ENCODE data around the gene DLGAP1. TPM values are rescaled to one million over a fixed set of nuclear protein-coding genes. Genes with fewer than 3 reads are reported as not detected.

The DLGAP1 gene
- total and polyA plus RNA-seq, 10 of the 15 experiments (the other 5 are each of a cell fraction or from before 2014, with no cell fraction given), result 0.23 to 27.6 (median 1.9) TPM

GRCh38 chr18:4356929-4357328, 98.2 kb downstream of the DLGAP1 start (continued):
- TF ChIP-seq IRF5 (IDR thresholded peaks at IDR 0.05; ENCODE audit: borderline replicate concordance) (no peak), ATF3 (IDR thresholded peaks at IDR 0.05; ENCODE audit: borderline replicate concordance, extremely low read depth, low read depth, low read length) (no peak), KDM1A (IDR thresholded peaks at IDR 0.05; ENCODE audit: borderline replicate concordance) (no peak), CBX3 (IDR thresholded peaks at IDR 0.05; ENCODE audit: borderline replicate concordance, low read depth) (no peak), ZBTB33 (IDR thresholded peaks at IDR 0.05) (no peak), LARP7 (IDR thresholded peaks at IDR 0.05) (no peak), BMI1 (IDR thresholded peaks at IDR 0.05; ENCODE audit: borderline replicate concordance) (no peak), NR2C1 (IDR thresholded peaks at IDR 0.05) (no peak), SUPT20H (IDR thresholded peaks at IDR 0.05; ENCODE audit: borderline replicate concordance, control insufficient read depth, low read depth, low read length) (no peak)
